GM19328 (cell line): Measurements from ENCODE around the gene ZNF316.

ENCODE experiments used
- ATAC-seq: cut with Tn5 transposase; IDR thresholded peaks from one replicate; pipeline ENCODE4 v1.9.1; 2021; ENCODE audit warnings: mild to moderate bottlenecking, moderate library complexity; ENCODE audit not compliant: unreplicated experiment

ZNF316 gene

DNA sequence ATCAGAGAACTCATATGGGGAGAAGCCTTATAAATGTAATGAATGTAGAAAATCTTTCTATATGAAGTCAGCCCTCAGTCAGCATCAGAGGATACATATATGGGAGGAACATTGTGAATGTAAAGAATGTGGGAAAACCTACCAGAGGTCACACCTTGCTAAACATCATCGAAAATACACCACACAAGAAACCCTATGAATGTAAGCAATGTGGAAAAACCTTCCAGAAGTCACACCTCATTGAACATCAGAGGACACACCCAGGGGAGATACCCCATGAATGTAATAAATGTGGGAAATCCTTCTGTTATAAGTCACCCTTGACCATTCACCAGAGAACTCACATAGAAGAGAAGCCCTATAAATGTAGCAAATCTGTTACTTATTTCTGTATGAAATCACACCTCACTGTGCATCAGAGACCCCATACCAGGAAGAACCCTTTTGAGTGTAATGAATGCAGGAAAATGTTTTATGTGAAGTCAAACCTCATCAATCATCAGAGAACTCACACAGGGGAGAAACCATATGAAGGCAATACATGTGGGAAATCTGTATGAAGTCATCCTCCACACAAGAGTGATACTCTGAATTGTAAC, 38.8 kb downstream of the ZNF316 start:
- ATAC-seq, result no peak

- ATAC-seq, result no peak
Measured at GRCh38 chr7:6680146-6680545, 43.0 kb downstream of the ZNF316 start.

DNA sequence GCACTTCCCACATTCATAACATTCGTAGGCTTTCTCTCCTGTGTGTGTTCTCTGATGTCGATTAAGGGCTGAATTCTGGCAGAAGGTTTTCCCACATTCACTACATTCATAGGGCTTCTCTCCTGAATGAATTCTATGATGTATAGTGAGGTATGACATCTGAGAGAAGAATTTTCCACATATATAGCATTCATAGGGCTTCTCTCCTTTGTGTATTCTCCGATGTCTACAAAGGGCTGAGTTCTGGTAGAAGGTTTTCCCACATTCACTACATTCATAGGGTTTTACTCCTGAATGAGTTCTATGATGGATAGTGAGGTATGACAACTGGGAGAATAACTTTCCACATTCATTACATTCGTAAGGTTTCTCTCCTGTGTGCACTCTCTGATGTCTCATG, 54.0 kb downstream of the ZNF316 start:
- ATAC-seq, result no peak

GRCh38 chr7:6691609-6692106, 54.5 kb downstream of the ZNF316 start:
- no peak for ATAC-seq

GRCh38 chr7:6700793-6701192, 63.7 kb downstream of the ZNF316 start:
- ATAC-seq, result no peak

DNA sequence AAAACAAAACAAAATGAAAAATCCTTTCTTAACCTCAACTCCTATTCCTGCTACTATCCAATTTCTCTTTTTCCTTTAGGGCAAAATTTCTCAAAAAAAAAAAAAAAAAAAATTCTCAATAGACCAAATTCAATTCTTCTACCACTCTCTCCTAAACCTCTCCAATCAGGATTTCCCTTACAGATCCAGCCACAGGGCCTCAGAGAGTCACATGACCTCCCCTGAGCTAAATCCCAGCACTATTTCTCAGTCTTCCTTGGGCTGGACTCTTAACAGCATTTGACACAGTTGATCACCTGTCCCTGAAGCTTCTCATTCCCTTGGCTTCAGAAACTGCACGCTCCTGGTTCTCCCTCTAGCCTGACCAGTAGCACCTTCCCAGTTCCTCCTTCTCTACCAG, 64.7 kb downstream of the ZNF316 start:
- ATAC-seq, result no peak
